ENCODE measurements around the gene GMPR2. TPM values are rescaled to one million over a fixed set of nuclear protein-coding genes. Genes with fewer than 3 reads are reported as not detected.

GMPR2 gene
- total RNA-seq, 1 donor from 2014 or later, result 66.6 TPM

DNA sequence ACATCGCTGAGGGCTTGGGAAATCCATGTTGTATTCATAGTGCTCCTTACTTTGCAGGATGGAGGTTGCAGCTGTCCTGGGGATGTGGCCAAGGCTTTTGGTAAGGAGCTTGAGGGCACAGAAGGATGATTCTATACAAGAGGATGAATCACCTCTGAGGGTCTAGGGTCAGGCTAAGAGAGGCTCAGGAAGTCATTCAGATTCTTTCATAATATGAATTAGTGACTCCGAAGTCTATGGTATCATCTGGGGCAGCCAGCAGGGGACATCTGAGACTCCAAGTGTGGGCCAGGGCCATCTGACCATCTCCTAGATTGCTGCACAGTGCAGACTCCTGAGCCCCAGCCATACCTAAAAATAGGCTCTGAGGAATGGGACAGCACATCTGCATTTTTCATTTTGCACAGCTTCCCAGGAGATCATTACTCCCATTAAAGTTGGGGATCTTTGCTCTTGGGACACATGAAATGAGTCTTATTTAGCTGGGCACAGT, 4.8 kb downstream of the GMPR2 start:
- peaks cover 32% of the 10 kb centered on the region for H3K4me1 Mint-ChIP-seq (ENCODE audit: unreplicated experiment)
- no peaks in the 10 kb centered on the region for H3K27me3 Mint-ChIP-seq
- H3K9me3 Mint-ChIP-seq, result no peaks in the 10 kb centered on the region
- H3K27ac Mint-ChIP-seq, result peak overlapping the region; percentile 92
- H3K36me3 Mint-ChIP-seq, result peaks cover 29% of the 10 kb centered on the region
- no peak for DNase-seq (ENCODE audit: extremely low spot score, unreplicated experiment)
- TF ChIP-seq, protein P1, sequence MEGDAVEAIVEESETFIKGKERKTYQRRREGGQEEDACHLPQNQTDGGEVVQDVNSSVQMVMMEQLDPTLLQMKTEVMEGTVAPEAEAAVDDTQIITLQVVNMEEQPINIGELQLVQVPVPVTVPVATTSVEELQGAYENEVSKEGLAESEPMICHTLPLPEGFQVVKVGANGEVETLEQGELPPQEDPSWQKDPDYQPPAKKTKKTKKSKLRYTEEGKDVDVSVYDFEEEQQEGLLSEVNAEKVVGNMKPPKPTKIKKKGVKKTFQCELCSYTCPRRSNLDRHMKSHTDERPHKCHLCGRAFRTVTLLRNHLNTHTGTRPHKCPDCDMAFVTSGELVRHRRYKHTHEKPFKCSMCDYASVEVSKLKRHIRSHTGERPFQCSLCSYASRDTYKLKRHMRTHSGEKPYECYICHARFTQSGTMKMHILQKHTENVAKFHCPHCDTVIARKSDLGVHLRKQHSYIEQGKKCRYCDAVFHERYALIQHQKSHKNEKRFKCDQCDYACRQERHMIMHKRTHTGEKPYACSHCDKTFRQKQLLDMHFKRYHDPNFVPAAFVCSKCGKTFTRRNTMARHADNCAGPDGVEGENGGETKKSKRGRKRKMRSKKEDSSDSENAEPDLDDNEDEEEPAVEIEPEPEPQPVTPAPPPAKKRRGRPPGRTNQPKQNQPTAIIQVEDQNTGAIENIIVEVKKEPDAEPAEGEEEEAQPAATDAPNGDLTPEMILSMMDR (conservative IDR thresholded peaks at IDR 0.05), result no peak
- peak overlapping the region; percentile 73 for H3K4me3 Mint-ChIP-seq

DNA sequence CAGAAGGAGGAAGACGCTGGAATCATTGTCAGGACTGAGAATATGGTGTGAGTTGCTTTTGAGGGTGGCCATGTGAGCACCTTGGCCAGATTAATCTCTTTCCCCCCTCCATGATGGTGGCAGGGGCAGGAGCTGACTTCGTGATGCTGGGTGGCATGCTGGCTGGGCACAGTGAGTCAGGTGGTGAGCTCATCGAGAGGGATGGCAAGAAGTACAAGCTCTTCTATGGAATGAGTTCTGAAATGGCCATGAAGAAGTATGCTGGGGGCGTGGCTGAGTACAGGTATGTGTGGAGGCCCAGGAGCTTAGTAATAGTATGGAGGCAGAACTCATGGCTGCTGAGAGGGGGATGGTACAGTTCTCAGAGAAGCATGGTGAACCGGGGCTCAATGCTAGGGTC, 5.4 kb downstream of the GMPR2 start:
- peak overlapping the region; percentile 73 for H3K4me3 Mint-ChIP-seq

DNA sequence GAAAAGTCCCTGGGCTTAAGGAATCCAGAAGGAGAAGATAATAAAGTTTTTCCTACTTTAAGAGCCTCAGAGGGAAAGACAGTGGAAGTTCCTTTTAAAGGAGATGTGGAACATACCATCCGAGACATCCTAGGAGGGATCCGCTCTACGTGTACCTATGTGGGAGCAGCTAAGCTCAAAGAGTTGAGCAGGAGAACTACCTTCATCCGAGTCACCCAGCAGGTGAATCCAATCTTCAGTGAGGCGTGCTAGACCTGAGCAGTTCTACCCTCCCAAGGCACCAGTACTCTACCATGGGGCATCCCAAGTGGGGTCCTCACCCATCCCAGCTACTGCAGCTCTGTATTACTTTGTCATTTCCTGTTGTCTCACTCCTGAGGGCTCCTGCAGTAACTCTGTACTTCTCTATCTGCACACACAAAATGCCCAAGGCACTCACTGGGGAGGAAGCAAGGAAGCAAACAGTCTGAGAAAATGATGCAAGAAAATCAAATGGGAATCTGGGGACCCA, 5.9 kb downstream of the GMPR2 start:
- no peak for DNase-seq (ENCODE audit: extremely low spot score, unreplicated experiment)
- TF ChIP-seq, protein P1 (conservative IDR thresholded peaks at IDR 0.05), result no peak
- H3K4me3 Mint-ChIP-seq, result peak overlapping the region; percentile 73
- H3K36me3 Mint-ChIP-seq, result peaks cover 29% of the 10 kb centered on the region
- no peaks in the 10 kb centered on the region for H3K9me3 Mint-ChIP-seq
- H3K27ac Mint-ChIP-seq, result peak overlapping the region; percentile 92
- no peaks in the 10 kb centered on the region for H3K27me3 Mint-ChIP-seq
- H3K4me1 Mint-ChIP-seq (ENCODE audit: unreplicated experiment), result peaks cover 29% of the 10 kb centered on the region

More for the DNA sequence above, 5.4 kb downstream of the GMPR2 start:
- no peak for DNase-seq (ENCODE audit: extremely low spot score, unreplicated experiment)
- Mint-ChIP-seq H3K9me3 (no peaks in the 10 kb centered on the region), H3K27ac (peak overlapping the region; percentile 92), H3K4me1 (ENCODE audit: unreplicated experiment) (peaks cover 32% of the 10 kb centered on the region), H3K36me3 (peaks cover 29% of the 10 kb centered on the region), H3K27me3 (no peaks in the 10 kb centered on the region)
- TF ChIP-seq, protein P1 (conservative IDR thresholded peaks at IDR 0.05), result no peak

DNA sequence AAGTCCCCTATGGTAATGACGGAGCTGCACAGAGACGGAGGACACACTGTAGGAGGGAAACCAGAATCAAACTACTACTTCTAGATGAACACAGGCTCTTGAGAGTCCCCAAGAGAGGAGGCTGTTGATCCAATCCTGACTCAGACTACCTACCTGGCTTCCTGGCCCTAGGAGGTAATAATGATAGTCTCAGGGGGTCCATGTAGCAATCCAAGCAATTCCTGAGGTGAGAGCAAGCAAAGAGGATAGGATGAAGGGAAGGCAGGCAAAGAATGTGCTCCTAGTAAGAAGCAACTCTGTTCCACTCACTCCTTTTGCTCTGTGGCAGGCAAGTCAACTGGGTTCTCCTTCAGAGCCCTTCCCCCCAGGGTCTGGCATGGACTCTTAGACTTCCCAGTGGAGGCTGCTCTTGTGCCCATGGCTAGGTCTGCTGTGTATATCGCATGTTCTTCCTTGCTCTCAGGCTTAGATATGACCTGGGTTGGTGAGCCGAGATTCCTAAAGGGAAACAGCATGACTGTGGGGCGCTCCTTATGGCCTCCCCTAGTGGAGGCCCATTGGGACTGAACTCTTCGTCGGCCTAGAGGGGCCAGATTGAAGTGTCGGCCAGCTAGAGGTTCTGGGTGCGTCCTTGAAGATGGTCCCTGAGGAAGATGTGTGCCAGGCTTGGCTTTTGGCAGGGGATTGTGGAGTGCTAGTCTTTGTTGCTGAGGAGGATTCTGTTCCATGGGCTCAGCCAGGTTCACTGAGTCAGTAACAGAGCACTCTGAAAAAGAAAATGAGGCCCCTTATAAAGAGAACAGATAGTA, 7.6 kb downstream of the GMPR2 start:
- Mint-ChIP-seq H3K27me3 (no peaks in the 10 kb centered on the region), H3K27ac (peak overlapping the region; percentile 75), H3K4me1 (ENCODE audit: unreplicated experiment) (peaks cover 20% of the 10 kb centered on the region), H3K9me3 (no peaks in the 10 kb centered on the region), H3K36me3 (peaks cover 29% of the 10 kb centered on the region), H3K4me3 (peak overlapping the region; percentile 95)
- TF ChIP-seq, protein P1 (conservative IDR thresholded peaks at IDR 0.05), result no peak
- DNase-seq (ENCODE audit: extremely low spot score, unreplicated experiment), result no peak

DNA sequence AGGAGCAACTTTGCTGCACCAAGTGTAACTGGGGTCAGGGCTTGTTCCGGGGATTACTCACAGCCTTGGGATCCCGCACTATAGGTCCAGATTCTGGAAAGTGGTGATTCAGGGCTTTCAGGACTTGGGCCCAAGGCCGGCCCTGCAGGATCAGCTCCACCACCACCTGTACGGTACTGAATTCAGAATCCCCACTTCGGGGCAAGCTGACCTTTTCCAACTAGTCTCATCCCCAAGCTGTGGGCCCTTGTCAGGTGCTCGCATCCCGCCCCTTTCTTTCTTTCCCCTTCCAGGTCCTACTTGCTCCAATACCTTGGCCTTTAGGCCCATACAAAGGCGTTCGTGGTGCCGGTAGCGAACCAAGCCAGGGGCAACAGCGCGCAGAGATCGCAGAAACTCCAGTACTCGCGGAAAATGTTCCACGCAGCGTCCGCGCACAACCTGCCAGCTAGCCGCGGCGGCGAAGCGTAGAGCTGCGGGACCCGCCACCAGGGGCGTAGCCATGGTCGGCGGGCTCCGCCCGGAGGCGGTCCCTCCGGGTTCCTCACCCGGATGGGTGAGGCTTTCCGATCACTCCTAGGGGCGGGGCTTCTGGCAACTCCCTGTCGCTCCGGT, 9.2 kb downstream of the GMPR2 start:
- H3K36me3 Mint-ChIP-seq, result peaks cover 17% of the 10 kb centered on the region
- peak overlapping the region; percentile 95 for H3K4me3 Mint-ChIP-seq
- TF ChIP-seq, protein P1 (conservative IDR thresholded peaks at IDR 0.05), result peak; percentile 76
- H3K4me1 Mint-ChIP-seq (ENCODE audit: unreplicated experiment), result peaks cover 20% of the 10 kb centered on the region
- H3K27ac Mint-ChIP-seq, result peak overlapping the region; percentile 100
- peak; percentile 93 for DNase-seq (ENCODE audit: extremely low spot score, unreplicated experiment)
- H3K9me3 Mint-ChIP-seq, result no peaks in the 10 kb centered on the region
- H3K27me3 Mint-ChIP-seq, result no peaks in the 10 kb centered on the region

All from type B pancreatic cell (in vitro differentiated cells).